CD4-positive, alpha-beta T cell treated with Interleukin-12 subunit alpha and Interleukin-12 subunit beta, for 1 hour (primary cell): ENCODE measurements around the gene PCSK7.

ENCODE experiments used
- DNase-seq: peaks from one replicate; pipeline ENCODE4 v3.0.0-alpha.2; 2020

PCSK7 gene

DNA sequence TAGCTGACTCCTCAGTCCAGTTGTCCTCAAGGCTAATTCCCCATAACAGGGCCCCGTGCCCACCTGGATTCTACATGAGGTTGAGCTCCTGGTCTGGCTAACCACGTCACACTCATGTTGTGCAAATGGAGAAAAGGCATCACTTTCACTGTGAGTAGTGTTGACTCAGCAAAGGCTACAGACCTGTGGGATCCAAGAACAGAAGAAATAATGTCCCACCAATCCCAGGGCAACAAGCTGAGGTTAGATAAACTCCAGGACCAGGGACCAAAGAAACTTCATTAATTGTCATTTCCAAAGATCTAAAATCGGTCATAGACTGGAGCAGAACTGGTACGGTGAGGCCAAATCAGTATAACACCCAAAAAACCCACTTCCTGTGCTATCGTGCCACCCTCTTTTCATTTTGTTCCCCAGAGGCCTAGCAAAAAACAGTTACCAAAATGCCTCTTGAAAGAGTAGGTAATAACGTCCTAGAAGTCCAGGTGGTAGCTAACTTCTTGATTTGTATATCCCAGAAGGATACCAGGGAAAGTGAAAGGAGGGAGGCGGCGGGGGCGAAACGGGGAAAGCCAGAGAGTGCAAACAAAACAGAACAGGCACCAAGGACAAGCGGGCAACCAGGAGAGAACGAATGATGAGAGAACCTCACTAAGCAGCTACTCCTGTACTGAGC is 1.4 kb downstream of the PCSK7 start:
- peak; percentile 65 for DNase-seq

DNA sequence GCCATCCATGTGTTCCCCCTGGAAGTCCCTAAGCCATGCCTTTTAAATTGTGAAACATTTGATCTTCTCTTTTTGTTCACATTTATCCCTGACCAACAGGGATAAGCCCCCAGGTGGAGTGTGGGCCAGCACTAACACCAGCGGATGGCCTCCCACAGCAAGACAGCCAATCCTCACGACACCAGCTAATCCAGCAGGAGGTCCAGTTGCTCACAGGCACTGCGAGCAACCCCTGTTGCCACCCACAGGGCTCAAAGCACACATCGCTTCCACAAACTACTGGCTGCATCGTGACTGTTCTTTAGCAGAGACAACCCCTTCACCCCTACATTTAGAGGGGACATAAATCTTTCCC is 2.0 kb downstream of the PCSK7 start:
- DNase-seq: no peak

- no peak for DNase-seq
These were observed 2.5 kb downstream of the PCSK7 start for GRCh38 chr11:117229411-117229810.

DNA sequence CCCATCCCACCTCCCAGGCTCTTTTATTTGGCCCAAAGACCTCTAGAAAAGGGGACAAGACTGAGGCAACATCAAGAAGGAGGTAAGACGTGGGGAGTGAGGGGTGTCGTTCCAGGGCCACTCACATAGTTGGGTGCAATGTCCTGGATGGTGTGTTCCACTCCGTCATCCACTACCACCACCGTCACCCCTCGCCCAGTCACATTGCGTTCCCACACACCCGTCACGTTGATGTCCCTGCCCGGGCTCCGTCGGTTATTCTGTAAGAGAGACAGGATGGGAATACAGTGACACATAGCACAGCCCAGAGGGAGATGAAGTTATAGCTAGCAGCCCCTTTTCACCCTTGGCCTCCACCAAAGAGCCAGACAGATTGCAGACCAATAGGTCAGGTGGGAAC is 3.8 kb downstream of the PCSK7 start:
- DNase-seq: no peak

DNA sequence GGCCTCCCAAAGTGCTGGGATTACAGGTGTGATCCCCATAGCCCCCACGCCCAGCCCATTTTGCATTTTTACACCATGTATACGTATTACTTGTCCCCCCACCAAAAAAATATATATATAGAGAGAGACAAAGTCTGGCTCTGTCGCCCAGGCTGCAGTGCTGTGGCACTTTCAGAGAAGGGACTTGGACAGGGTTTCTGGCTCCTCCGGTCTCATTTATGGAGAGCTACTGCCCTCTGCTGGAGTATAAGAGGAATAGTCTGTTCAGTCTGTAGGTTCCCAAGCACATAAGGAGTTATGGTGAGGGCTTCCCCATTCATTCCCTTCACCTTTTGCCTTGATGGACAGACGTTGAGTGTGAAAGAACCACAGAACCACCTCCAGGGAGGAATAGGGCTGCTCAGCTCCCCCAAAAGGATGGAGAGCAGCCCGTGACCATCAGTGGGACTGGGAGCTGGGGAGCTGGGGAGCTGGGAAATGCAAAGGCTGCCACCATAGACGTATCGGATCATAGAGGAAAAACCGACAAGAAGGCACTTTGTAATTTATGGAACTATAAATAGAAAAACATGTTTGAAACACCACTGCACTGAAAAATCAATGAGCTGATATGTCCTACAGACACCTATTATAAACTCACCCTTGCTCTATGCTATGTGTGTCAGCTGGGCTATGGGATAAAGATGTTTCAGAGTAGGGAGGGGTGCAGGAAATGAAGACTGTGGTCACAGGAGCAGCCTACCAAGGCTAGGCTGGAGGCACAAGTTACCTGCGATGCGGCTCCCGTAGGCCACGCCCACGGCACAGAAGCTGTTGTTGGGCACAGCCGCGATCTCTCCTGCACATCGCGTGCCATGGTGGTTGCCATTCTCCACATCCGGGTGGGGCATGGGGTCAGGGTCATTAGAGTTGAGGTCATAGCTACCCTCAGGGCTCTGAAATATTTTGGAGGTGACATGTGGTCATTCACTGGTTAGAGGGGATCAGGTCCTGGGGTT is 5.2 kb downstream of the PCSK7 start:
- peak; percentile 80 for DNase-seq

- DNase-seq: no peak
These were observed 6.2 kb downstream of the PCSK7 start for GRCh38 chr11:117225553-117226170.

DNA sequence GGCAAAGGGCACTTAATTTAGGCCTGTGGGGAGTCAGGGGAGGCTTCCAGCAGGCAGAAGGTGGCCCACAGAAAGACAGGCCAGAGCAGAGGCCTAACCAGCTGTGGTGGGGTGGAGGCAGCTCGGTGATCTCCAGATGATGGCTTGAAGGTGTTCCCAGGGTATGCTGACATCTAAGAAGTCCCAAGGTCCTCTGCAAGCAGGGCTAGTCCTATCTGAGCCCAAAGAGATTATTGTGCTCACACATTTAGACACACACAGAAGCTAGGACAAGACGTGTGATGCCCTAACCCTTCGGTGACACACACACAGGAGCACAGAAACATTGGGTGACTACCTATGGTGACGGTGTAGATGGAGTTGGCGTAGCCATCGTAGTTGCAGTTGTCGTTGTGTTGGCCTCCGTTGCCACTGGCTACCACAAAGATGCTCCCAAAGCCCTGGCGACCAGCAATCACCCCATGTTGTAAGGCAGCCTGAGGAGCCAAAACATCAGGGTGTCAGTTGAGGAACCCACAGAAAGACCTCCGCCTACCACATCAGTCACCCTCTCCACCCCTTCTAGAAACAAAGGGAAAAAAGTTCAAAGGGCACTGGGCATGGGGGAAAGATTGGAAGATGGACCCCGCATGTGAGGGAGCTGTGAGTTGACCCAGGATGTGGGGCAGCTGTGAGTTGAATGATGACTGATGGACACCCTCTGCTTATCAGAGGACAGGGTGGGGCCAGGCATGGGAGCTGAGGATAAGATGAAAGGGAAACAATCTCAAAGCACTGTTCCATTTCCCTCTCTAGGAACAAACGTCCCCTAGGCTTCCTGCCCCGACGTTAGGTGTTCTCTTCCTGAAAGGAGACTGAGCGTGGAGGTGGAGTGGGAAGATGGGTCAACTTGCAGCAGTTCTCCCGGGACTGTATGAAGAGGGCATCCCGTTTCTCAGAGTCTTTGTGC is 7.9 kb downstream of the PCSK7 start:
- DNase-seq: no peak

- DNase-seq: no peak
These were observed 8.7 kb downstream of the PCSK7 start for GRCh38 chr11:117222991-117223740.

DNA sequence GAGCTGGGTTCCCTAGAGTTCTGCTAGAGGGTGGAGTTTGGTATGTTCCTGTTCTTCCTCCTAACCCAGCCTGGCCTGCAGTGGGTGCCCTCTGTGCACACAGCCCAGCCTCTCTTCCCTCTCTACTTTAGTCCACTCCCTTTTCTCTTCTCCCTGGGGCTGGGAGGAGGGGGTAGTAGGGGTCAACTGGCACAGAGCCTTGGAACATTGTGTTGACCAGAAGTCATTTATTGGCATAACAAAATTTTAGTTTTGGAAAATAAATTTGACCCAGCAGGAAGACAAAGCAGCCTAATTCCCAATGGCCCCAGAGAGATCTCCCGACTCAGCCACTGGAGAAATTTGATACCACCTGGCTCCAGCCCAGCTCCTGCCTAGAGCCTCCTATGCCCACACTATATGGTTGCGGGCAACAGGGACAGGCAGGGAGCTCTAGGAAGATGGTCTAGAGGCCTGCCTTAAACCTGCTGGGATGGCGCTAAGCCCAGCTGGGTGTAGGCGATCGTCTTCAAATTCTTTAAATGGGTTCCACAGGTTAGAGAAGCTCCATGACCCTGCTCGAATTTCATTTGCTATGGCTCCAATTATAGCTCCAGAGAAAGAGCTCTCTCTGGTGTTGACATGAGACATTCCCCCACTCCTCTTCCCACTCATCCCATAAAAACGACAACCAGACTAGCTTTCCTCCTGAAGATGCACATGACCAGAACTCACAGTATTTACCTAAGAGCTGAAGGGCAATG is 9.9 kb downstream of the PCSK7 start:
- DNase-seq: no peak

- no peak for DNase-seq
These were observed 10.7 kb downstream of the PCSK7 start for GRCh38 chr11:117220999-117221774.

DNA sequence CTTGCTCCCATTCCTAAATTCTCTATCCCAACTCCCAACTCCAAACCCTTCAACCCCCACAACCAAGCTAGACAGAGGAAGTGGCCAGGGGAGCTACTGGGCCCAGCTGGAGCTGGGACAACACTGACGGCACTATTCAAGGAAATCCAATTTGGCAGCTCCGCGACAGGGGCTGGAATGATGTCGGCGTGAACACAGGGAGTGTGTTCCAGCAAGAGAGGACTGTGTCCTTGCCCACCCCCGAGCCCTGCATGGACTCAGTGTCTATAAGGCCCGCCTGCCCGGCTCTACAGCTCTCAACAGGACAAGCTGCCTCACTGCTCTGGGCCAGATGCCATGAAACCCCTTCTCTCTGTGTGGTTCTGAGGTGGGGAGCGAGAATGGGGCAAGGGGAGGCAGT is 11.3 kb downstream of the PCSK7 start:
- no peak for DNase-seq

- no peak for DNase-seq
These were observed 11.9 kb downstream of the PCSK7 start for GRCh38 chr11:117219995-117220394.

DNA sequence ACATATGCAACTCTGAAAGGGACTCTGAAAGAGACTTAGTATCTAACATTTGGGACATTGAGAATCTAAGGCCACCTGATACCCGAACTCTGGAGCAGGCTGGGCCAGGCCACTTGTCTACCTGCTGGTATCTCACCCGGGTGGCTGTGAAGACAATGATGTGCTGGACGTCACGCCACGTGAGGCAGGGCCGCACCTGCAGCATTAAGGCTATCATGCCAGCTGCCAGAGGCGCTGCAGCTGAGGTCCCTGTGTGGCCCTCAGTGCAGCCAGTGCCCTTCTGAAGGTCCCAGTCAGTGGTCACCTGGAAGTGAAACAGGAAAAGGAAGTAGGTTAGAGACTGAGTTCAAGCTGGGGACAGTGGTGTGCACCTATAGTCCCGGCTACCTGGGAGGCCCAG is 12.4 kb downstream of the PCSK7 start:
- no peak for DNase-seq

DNA sequence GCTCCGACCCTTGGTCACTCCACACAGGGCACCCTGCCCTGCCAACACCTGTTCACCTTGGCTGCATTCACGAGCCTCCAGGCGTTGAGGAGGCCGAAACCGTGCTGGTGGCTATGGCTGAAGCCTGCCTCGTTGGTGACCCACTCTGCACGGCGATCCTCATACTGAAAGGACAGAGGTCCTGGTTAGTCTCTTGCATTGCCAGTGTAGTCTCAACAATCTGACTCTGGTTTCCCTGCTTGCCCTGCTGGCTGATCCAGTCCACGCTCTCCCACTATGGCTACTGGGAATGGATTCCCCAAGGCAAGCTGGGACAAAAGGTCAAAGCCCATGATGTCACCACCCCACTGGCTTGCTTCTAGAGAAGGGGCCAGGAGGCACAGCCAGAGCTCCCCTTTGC is 12.9 kb downstream of the PCSK7 start:
- DNase-seq: no peak

DNA sequence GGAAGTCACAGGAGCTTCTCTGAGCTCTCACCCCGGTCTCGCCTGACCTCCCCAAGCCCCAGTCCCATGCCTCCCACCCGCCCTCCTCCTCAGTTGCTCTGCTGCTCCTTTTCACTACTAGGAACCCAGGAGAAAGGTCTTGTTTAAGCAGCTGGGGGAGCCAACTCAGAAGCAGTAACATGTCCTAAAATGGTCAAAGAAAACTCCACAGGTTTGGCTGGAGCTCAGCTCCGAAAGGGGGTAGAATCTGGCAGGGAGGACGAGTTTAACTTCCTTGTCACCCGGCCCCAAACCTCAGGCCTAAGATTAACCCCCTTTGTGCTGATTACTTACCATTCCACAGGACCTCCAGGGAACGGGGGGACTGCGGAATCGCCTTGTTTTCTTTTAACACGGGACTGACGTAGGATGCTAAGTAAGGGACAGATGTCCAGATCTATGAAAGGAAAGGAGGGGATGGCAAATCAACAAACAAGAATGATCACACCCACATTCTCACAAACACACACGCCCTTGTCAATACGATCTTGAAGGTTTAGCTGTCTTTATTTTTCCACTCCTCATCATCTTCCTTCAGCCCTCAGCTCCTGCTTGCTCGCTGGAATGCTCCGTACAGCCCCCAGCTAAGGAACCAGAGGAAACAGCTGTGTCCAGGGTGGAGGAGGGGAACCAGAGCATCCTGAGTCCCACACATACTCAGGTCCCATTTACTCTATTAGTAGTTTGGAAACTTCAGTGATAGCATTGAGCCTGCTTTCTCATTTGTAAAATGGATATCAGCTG is 13.5 kb downstream of the PCSK7 start:
- DNase-seq: no peak

DNA sequence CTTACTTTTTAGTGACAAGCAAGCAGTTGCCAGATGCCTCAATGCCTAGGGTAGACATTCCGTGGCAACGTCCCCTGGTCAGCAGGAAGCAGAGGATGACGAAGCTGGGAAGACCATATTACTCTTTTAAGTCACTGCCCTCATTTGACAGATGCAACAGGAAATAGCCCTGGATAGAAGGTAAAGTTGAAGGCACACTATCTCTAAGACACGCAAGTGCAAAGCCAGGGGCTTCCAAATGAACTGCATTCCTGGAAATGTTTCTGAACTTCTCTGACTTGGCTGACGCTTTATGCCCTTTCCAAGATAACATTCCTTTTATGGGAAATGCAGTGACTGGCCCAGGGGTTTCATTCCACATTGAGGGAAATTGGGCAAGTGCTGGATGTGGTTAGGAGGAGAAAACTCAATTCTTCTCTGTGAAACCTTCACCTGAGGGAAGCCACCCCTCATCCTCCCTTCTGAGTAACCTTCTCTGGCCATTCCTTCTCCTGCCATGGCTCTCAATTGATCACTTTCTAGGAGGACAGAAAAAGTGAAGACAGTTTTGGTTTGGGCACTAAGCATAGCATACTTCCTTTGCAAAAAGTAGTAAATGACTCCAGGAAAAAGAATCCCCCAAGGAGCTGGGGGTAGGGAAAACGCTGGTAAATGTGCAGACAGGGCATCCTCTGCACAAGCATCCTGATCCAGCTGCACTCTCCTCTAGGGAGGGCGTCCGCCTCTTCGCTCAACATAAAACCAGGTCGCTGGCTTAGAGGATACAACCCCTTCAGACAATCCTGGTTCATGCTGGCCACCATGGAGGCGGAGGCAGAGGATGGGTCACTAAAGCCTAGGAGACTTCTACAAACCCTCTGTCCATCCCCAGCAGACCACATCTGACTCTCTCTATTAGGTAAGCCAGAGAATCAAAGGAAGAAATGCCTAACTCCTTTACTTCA is 14.5 kb downstream of the PCSK7 start:
- no peak for DNase-seq

GRCh38 chr11:117214404-117215110 is 17.3 kb downstream of the PCSK7 start:
- DNase-seq: no peak
